HG02943 (cell line): ENCODE results near the gene ZGLP1.

ENCODE experiments used
- ATAC-seq: cut with Tn5 transposase; IDR thresholded peaks from one replicate; pipeline ENCODE4 v1.9.1; 2021; ENCODE audit warnings: mild to moderate bottlenecking, low read depth, moderate library complexity; ENCODE audit not compliant: unreplicated experiment

ZGLP1 gene

GRCh38 chr19:10256551-10256950 lies 53.1 kb downstream of the ZGLP1 start:
- ATAC-seq: no peak

- no peak for ATAC-seq
These were observed 54.3 kb downstream of the ZGLP1 start for GRCh38 chr19:10255358-10255757.
